ENCODE results near the gene POC1A.

DNA sequence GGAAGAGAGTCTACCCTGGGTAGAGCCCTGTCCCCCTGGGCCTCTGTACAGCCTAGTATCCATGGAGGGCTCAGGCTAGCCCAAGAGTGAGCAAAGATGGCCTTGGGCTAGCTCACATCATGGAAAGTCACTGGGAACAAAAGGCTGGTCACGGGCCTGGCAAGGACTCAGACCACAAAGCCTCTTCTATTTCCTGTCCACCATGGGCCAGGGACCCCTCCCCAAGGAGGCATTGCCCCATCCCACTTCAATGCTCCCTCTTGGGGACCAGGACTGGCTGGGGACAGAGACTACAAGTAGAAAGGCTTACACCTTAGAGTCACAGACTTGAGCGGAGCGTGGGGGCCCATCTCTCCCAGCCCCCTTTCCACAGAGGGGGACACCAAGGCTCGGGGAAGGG, 114.8 kb downstream of the POC1A start:
- no peak for TF ChIP-seq POLR2A (IDR thresholded peaks at IDR 0.05)
- TF ChIP-seq, protein P1, sequence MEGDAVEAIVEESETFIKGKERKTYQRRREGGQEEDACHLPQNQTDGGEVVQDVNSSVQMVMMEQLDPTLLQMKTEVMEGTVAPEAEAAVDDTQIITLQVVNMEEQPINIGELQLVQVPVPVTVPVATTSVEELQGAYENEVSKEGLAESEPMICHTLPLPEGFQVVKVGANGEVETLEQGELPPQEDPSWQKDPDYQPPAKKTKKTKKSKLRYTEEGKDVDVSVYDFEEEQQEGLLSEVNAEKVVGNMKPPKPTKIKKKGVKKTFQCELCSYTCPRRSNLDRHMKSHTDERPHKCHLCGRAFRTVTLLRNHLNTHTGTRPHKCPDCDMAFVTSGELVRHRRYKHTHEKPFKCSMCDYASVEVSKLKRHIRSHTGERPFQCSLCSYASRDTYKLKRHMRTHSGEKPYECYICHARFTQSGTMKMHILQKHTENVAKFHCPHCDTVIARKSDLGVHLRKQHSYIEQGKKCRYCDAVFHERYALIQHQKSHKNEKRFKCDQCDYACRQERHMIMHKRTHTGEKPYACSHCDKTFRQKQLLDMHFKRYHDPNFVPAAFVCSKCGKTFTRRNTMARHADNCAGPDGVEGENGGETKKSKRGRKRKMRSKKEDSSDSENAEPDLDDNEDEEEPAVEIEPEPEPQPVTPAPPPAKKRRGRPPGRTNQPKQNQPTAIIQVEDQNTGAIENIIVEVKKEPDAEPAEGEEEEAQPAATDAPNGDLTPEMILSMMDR (IDR thresholded peaks at IDR 0.05): no peak

Data from testis (tissue), 2 donors.